GM13977 (cell line): Measurements from ENCODE around the gene JAK3.
A peak's percentile ranks its signal among the peaks of the same experiment; 100 is the strongest.

ENCODE experiments used
- DNase-seq: peaks from one replicate; pipeline ENCODE4 v3.0.0; 2012; ENCODE audit warnings: low spot score
- in situ Hi-C: fragments of 300-500 bp; cut with MboI; formaldehyde crosslinking; loops from one replicate; pipeline ENCODE4 v1.12.0; 2022; ENCODE audit warnings: low sequenced_read_pairs, low pct_unique_long_range_greater_than_20kb, mixed read lengths, inconsistent platforms; ENCODE audit not compliant: unreplicated experiment
- TF ChIP-seq, protein P1 (sequence below): IDR thresholded peaks from 2 replicates; pipeline ENCODE4 v1.5.1; 2012; ENCODE audit warnings: mild to moderate bottlenecking, control low read depth; ENCODE audit not compliant: insufficient read depth; ENCODE audit errors: extremely low read depth, missing control alignments

JAK3 gene

DNA sequence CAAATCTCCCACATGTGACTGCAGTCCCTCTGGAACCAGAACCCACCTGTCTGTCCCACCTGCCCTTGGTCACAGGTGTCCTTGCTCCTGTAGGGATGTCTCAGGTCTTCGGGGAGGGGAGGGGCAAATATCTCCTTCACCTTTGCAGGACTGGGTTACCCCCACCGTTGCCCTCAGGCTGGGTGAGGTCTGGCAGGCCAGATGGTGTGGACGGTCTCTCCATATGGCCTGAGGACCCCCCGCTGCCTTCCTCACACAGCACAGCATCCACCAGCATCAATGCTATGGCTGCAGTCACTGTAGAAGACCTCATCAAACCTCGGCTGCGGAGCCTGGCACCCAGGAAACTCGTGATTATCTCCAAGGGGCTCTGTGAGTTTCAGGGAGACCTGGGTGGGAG, 33.9 kb upstream of the JAK3 start:
- DNase-seq, result no peak
- in situ Hi-C loops, result no loop called here
- TF ChIP-seq, protein P1, sequence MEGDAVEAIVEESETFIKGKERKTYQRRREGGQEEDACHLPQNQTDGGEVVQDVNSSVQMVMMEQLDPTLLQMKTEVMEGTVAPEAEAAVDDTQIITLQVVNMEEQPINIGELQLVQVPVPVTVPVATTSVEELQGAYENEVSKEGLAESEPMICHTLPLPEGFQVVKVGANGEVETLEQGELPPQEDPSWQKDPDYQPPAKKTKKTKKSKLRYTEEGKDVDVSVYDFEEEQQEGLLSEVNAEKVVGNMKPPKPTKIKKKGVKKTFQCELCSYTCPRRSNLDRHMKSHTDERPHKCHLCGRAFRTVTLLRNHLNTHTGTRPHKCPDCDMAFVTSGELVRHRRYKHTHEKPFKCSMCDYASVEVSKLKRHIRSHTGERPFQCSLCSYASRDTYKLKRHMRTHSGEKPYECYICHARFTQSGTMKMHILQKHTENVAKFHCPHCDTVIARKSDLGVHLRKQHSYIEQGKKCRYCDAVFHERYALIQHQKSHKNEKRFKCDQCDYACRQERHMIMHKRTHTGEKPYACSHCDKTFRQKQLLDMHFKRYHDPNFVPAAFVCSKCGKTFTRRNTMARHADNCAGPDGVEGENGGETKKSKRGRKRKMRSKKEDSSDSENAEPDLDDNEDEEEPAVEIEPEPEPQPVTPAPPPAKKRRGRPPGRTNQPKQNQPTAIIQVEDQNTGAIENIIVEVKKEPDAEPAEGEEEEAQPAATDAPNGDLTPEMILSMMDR, result no peak

GRCh38 chr19:17879466-17879865, 31.7 kb upstream of the JAK3 start:
- no peak for DNase-seq
- in situ Hi-C loops, result no loop called here
- TF ChIP-seq, protein P1, result no peak

DNA sequence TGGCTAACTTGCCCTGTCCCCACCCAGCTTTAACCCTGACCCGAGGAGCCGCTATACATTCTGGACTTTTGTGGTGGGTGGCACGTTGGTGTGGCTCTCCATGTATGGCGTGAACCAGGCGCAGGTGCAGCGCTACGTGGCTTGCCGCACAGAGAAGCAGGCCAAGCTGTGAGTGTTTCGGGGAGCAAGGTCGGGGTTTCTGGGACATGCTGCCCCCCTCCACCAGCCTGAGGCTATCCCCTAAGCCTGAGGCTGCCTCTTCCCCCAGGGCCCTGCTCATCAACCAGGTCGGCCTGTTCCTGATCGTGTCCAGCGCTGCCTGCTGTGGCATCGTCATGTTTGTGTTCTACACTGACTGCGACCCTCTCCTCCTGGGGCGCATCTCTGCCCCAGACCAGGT, 29.9 kb upstream of the JAK3 start:
- TF ChIP-seq, protein P1, result no peak
- no peak for DNase-seq
- in situ Hi-C loops, result no loop called here

GRCh38 chr19:17874758-17875135, 27.0 kb upstream of the JAK3 start:
- TF ChIP-seq, protein P1, result no peak
- in situ Hi-C loops, result no loop called here
- no peak for DNase-seq

DNA sequence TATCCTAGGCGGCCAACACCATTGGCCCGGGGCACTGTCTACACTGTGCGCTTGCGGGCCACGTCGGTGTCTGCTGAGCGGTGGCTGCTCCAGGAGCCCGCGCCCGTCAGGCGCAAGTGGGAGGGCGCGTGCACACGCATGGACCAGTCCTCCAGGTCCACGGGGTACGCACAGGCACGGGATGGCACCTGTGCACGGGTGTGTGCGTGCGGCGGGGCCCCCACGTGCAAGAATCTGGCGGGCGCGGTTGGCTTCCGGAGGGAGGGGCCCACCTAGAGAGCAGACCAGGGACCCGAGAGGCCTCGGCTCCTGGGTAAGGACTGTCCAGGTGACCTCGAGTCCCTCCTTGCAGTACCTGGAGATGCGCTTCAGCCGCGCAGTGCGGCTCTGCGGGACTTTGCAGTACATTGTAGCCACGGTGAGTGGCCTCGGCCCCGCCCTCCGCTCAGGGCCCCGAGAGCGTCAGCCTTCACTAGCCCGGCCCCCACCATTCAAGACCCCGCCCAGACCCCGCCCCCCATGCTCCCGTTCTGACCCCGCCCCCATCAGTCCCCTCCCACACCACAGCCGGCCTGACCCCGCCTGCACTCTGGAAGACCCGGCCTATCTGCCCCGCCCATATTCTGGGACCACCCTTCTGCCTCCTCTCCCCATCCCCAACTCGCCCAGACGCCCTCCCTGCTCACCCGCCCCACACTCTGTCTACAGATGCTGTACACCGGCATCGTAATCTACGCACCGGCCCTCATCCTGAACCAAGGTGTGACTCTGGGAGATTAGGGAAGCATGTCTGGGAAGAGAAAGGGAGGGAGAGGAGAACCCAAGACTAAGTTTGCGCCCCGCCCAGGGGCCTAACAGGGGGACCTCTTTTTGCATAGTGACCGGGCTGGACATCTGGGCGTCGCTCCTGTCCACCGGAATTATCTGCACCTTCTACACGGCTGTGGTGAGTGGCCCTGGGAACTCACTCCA, 26.3 kb upstream of the JAK3 start:
- TF ChIP-seq, protein P1, result no peak
- in situ Hi-C loops, result no loop called here
- DNase-seq, result peak; percentile 89

GRCh38 chr19:17872251-17873001, 24.6 kb upstream of the JAK3 start:
- in situ Hi-C loops, result no loop called here
- DNase-seq, result no peak
- TF ChIP-seq, protein P1, result no peak
